GM08714 (cell line): ENCODE data around the gene CDK6.
"Not testable (repeated sequence)": the region's sequence is repeated elsewhere in the genome, so short reads cannot be mapped to it uniquely, and the experiment has no call there.

ENCODE experiments used
- H3K4me3 ChIP-seq: fragments of 200-500 bp; sonication (Bioruptor generic); 2 replicates; pipeline ENCODE4 v1.5.1; 2014; ENCODE audit warnings: mild to moderate bottlenecking, low read length, inconsistent platforms
- ZNF274 ChIP-seq: IDR thresholded peaks from 2 replicates; pipeline ENCODE4 v1.6.1; 2012; ENCODE audit warnings: mild to moderate bottlenecking, low read depth, low read length

CDK6 gene

GRCh38 chr7:92608380-92609322, 227.7 kb downstream of the CDK6 start:
- H3K4me3 ChIP-seq: no peak overlapping the region
- no peak for TF ChIP-seq ZNF274

DNA sequence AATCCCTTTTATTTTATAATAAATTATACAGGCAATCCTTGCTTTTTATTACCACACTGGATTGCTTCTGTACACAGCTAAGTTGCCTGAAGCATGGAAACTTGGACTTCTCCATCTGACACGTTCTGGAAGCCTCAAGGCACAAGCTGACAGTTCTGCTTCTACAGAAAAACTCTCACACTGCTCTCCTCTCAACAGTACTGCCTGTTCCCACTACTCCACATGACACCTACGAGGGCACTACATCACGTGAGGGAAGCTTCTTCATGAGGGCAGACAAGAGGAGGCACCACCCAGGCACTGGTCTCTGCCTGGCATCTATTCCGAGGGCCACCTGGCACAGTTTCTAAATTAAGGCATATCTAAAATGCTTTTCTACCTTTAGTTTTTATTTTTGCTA, 229.4 kb downstream of the CDK6 start:
- no peak for TF ChIP-seq ZNF274

DNA sequence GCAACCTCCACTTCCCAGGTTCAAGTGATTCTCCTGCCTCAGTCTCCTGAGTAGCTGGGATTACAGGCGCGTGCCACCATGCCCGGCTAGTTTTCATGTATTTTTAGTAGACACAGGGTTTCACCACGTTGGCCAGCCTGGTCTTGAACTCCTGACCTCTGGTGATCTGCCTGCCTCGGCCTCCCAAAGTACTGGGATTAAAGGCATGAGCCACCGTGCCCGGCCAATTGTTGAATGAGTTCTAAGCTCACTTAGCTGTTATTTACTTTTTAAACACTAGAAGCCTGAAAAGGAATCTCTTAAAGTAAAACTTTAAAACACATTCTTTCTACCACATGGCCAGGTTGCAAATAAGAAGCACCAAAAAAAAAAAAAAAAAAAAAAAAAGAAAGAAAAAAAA, 231.9 kb downstream of the CDK6 start:
- not testable (repeated sequence) for H3K4me3 ChIP-seq

More for the DNA sequence above, 229.4 kb downstream of the CDK6 start:
- H3K4me3 ChIP-seq: no peak overlapping the region

GRCh38 chr7:92603089-92603445, 233.3 kb downstream of the CDK6 start:
- no peak overlapping the region for H3K4me3 ChIP-seq
- TF ChIP-seq ZNF274: no peak

DNA sequence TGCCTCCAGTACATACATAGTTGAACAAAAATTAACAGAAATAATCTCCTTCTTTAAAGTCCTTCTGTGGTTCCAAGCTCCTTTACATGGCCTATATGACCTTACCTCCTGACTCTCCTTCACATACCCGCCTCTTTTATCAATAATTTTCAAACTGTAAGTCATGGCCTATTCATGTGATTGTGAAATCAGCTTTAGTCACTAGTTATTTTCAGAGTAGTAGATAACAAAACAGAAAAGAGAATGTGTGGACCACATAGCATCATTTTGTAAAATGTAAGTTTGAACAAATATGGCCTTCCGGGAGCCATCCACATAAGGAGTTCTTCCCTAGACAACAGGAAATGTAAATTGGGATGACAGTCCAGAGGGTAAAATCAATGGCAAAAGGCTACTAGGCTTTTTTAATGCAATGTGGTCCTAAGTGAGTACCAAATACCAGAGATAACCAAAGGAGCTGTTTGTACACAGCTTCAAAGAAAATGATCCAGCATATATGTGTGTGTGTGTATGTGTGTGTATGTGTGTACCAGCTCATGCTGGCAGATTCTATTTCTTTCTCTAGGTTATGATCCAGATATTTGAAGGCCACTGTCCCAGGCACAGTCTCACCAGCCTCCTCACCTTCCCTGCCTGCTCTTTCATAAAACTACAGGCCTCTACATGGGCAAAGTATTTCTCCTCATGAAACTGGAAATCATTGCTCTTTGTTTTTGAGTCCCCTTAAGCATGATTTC, 233.9 kb downstream of the CDK6 start:
- no peak overlapping the region for H3K4me3 ChIP-seq
- no peak for TF ChIP-seq ZNF274

GRCh38 chr7:92598310-92598981, 237.9 kb downstream of the CDK6 start:
- H3K4me3 ChIP-seq: no peak overlapping the region
- no peak for TF ChIP-seq ZNF274

GRCh38 chr7:92595281-92595680, 241.1 kb downstream of the CDK6 start:
- H3K4me3 ChIP-seq: no peak overlapping the region
- no peak for TF ChIP-seq ZNF274

- no peak overlapping the region for H3K4me3 ChIP-seq
- TF ChIP-seq ZNF274: no peak
Measured at GRCh38 chr7:92594746-92595145, 241.6 kb downstream of the CDK6 start.

- peak overlapping the region; percentile 31; the same call in 1 of the 2 replicates for H3K4me3 ChIP-seq
- no peak for TF ChIP-seq ZNF274
Measured at GRCh38 chr7:92590711-92591310, 245.6 kb downstream of the CDK6 start.

DNA sequence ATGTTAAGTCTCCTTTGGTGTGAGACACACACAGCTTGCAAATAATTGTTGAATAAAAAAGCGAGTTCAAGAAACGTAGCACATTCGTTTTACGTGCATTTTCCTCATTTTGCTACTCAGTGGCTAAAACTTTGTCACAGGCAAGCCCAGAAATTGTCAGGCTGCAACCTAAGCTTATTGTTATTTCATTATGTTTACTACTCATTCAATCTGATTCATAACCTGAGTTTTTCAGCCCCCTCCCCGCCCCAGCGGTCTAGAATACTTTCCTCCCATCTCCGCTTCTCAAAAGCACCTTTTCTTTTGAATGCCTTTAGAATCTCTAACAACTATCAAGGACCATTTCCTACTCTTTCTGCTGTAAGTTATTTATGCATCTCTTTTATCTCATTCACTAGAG, 247.3 kb downstream of the CDK6 start:
- TF ChIP-seq ZNF274: no peak
- H3K4me3 ChIP-seq: peak overlapping the region; percentile 97

DNA sequence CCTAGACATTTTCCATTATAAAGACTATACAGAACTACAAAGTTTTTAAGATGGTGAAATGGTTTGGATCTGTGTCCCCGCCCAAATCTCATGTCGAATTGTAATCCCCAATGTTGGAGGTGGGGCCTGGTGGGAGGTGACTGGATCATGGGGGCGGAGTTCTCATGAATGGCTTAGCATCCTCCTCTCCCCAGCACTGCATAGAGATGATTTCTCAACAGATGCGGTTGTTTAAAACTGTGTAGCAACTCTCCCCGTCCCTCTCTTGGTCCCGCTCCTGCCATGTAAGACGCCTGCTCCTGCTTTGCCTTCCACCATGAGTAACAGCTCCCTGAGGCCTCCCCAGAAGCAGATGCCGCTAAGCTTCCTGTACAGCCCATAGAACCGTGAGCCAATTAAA, 247.8 kb downstream of the CDK6 start:
- no peak for TF ChIP-seq ZNF274
- peak overlapping the region; percentile 97 for H3K4me3 ChIP-seq

- H3K4me3 ChIP-seq: no peak overlapping the region
- no peak for TF ChIP-seq ZNF274
Measured at GRCh38 chr7:92586841-92587240, 249.5 kb downstream of the CDK6 start.

DNA sequence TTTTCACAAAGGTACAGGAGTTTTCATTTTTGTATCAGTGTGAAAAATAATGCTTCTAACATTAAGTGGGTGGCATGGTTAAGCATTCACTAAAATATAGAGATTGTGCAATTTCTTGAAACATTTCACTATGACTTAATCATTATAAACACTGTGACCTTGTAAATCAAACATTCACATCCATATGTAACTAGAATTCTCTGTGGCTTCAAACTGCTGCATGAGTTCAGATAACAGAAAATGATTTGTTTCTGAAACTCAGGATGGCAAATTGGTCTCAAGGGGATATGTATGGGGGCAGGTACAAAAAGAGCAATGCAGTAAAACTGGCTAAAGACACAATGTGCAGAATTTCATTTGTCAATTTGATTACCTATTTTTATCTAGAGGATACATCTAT, 250.0 kb downstream of the CDK6 start:
- TF ChIP-seq ZNF274: no peak
- H3K4me3 ChIP-seq: no peak overlapping the region

DNA sequence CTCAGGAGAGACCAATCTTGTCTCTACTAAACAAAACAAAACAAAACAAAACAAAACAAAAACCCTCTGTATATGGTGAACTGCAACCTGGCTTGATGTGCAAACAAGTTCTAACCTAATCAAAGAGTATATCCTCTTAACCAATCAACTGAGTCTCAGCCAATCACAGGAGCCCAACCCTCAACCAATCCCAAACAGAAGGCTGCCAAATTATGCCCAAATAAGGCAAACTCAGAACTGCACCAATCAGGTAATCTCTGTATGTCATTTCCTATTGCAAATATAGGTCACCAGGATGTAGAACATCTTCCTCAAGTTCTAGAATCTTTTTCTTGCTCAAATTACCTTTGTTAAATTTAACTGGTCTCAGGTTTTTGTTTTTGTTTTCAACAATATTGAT, 251.4 kb downstream of the CDK6 start:
- H3K4me3 ChIP-seq: no peak overlapping the region
- TF ChIP-seq ZNF274: no peak
